NCI-H187 (cell line): ENCODE data around the gene DNAH1.

Source experiments
- DNase-seq, 2 experiments: peaks; one replicate each; lab custom pipeline; 2025; lab: John Stamatoyannopoulos, UW

The DNAH1 gene

DNA sequence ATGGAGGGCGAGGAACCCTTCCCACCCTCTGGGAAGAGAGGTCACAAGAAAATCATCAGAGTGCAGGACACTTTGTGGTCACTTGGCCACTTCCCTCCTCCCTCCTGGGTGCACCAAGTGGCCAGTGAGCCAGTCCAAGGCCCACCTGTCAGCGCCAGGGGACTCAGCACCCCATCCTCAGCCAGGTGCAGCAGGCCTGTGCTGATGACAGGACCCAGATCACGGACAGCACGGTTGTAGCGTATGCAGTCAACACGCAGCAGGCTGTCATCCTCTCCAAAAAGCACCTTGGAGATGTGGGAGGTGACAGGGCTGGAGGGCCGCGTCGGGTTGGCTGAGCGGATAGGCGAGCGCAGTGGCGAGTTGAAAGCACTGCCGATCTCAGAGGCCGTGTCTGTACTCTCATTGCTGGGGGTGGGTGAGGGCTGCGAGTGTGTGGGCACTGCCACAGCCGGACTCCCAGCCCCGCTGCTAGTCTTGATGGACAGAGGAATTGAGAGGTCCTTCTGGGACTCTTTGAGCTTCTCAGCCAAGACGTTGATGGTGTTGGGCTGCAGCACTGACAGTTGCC is 87.2 kb downstream of the DNAH1 start:
- DNase-seq, result no peak

DNA sequence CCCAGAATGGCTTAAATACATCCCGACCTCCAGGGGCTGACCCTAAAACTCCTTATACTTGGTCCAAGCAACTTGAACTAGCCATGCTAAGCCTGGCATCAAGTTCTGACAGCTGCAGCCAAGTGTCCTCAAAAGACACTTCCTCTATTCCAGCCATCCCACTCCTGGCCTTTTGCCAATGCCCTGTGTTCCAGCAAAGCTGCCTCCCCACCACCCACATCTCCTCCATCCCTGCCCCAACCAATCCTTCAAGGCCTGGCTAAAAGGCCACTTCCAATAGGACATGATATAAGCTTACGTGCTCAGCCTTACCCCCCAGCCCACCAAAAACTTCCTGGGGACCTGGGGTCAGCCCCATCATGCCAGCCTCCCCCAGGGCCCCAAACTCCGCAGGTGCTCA is 87.8 kb downstream of the DNAH1 start:
- no peak for DNase-seq

DNA sequence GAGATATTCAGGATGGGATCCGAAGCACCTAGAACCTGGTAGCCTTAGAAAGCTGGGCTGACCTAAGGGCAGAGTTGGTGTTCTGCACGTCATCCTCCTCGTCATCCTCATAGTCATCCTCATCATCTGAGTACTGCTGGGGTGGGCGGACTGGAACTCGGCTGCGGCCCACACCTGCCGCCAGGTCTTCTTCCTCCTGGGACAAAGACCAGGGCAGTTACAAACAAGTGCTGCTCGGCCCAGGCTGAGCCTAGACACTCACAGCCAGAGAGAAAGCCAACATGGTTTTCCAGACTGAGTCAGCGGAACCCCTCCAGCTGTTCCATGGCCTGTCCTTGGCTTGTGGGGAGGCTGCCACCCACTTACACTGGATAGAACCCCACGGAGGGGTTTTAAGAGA is 88.3 kb downstream of the DNAH1 start:
- no peak for DNase-seq

DNA sequence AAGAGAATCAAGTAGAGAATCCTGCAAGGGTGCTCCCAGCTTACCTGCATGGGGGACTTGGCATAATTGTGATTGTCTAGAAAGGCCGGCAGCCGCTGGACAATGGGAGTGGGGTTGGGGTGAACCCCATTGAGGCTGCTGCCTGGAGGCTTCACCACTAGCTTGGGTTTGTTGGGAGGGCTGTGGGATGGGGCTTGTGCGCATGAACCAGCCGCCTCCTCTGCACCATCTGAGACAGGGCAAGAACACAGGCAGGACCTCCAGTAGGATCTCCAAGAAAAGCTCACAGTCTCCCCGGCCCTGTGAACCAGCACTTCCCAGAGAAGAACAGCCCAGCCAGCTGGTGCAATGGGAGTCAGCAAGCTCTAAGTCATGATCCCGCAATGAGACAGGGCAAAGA is 88.9 kb downstream of the DNAH1 start:
- no peak for DNase-seq

DNA sequence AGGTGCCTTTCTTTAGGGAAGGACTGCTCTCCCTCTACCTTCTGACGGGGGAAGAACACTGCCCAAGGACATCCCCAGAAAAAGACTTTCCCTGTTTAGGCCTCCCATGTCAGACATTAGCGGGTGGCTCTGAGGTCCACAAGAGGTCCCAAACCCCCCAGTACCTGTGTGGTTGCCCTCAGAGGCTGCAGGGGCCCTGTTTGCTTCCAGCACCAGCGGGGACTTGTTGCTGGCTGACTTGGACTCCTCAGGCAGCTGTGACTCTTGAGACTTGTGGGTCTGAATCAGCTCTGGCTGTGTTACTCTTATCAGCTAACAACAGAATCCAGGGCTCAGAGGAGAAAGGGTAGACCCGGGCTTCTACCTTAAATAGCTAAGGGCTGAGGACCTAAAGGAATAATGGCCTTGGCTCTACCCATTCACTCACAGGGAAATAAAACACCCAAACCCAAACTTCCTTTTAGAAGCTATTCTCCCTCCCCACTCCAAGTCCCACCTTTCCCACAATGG is 89.5 kb downstream of the DNAH1 start:
- DNase-seq, result no peak

DNA sequence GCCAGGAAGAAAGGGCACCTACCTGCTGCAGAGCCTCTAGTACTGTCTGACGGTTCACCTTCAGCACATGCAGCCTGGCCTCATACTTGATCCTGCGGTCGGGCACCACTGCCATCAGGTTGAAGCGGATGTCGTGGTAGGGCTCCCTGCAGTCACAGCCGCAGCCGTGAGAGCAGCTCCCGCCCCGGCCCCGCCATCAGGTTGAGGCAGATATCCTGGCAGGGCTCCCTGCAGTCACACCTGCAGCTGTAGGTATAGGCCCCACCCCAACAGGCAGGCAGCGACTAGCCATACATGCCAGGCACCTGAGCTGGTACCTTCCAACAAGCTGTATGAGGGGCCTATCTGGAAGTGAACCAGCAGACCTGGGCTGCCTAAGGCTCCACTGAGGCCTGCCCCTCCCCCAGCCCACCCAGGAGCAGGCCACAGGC is 90.1 kb downstream of the DNAH1 start:
- DNase-seq, result no peak

DNA sequence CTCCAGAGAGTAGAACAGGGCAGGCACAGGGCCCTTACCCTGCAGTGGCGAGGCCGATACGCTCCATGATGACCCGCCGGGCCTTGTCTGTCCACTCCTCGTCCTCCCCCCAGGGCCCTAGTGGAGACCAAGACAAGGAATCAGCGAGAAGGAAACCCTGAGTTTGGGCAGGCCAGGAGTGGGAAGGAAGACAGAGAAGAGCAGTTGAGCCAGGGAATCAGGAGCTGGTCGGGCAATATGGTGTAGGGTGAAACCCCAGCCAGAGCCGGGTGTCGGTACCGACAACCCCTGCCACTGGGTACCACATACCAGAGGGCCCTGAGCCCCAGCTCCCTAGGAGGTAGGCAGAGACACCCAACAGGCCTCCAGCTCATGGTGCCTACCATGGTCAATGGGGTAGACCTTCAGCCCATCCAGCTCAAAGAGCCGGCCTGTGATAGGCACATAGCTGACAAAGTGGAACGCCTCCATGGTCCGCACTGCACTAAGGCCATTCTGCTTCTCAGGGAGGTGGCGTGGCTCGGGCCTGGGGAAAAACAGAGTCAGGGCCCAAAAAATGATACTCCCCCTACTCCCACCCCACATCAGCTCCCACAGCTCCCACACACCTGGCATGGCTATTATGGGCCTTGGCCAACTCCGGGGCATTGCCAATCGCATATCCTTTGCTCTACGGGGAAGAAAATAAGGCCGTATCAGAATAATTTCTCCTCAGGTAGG is 90.8 kb downstream of the DNAH1 start:
- DNase-seq, result no peak

DNA sequence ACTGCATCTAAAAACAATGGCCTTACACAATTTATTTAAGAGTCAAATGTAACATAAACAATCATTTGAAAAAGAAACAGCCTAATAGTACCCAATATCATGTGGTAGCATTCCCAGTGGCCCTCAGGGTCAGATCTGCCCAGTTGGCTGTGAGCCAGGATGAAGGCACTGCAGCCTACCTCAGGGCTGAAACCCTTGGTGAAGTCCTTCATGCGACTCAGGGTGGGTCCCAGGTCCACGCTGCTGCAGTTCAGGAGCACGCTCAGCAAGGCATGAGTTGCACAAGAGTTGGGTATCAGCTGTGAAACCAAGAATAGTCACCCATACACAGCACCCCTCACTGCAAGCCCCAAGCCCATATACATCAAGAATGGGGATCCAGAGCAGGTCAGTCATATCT is 91.7 kb downstream of the DNAH1 start:
- DNase-seq, result no peak

DNA sequence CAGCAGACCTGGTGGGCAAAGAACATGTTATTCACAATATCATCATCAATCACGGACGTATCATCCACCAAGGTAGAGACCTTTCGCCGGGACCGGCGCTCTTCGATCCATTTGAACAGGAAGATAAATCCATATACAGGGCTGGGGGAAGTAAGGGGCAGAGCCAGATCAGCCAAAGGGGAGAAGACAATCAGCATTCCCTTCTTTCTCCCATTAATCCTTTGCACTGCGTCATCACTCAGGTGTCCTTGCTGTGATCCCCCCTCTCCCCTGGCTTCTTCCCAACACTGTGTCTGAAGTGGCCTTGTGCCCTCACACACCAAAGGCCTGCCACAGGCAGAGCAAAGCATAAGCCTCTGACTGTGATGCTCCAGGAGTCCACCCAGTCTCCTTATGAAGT is 92.3 kb downstream of the DNAH1 start:
- no peak for DNase-seq

DNA sequence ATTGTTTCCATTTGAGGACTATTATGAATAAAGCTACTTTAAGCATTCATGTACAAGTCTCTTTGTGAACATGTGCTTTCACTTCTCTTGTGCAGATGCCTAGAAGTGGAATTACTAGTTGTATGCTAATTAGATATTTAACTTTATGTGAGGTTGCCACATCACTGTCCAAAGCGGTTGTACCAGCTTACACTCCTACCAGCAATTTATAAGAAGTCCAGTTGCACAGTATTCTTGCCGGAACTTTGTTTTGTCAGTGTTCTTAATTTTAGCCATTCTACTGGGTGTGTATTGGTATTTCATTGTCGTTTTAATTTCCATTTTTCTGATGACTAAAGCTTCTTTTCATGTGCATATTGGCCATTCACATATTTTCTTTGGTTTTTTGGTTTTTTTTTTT is 99.7 kb downstream of the DNAH1 start:
- no peak for DNase-seq

DNA sequence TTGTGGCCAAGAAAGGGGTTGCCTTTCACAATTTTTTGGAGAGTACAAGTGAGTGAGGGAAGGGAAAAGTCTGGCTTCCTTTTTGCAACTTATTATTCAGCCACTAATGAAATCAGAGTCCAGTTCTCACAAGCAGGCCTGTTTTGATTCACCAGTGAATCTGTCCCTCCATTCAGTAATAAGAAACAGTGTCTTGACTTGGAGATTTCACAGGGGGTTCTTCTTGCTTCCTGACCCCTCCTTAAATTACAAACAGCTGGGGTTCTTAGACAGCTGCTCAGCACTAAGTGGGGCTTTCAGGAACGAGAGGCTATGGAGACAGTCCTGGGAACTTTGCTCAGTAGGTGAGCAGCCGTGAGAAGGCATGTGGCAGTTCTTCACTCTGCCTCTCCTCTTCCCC is 104.3 kb downstream of the DNAH1 start:
- no peak for DNase-seq

DNA sequence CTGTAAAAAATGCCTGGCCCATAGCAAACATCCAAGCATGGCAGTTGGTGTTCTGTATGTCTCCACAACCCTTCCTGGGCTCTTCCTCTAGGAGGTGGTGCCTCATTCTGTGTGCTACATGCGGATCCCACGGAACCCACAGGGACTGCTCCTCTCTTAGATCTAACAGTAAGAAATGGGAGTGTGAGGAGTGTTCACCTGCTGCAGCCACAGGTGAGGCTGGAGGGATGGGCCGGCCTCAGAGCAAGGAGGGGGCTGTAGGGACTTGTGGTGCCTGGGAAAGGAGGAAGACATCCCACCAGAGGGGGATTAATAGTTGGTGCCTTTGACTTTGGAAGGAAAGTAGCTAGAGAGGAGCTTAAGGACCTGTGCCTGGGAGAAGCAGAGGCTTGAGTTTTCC is 106.5 kb downstream of the DNAH1 start:
- DNase-seq, result no peak

DNA sequence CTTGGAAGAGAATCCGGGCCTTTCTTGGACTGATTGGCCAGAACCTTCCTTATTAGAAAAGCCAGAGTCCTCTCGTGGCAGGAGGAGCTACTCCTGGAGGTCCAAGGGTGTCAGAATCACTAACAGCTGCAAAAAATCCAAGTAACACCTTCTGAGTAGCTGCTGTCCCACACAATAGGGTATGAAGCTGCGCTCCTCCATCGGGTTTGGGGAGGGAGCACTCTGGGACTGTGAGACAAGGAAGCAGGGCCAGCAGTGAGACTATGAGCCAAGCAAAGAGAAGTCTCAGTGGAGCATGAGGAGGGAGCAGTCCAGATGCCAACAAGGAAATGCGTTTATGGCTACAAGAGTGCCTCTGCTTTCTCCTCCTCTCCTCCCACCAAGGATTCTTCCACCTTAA is 107.1 kb downstream of the DNAH1 start:
- DNase-seq, result no peak

DNA sequence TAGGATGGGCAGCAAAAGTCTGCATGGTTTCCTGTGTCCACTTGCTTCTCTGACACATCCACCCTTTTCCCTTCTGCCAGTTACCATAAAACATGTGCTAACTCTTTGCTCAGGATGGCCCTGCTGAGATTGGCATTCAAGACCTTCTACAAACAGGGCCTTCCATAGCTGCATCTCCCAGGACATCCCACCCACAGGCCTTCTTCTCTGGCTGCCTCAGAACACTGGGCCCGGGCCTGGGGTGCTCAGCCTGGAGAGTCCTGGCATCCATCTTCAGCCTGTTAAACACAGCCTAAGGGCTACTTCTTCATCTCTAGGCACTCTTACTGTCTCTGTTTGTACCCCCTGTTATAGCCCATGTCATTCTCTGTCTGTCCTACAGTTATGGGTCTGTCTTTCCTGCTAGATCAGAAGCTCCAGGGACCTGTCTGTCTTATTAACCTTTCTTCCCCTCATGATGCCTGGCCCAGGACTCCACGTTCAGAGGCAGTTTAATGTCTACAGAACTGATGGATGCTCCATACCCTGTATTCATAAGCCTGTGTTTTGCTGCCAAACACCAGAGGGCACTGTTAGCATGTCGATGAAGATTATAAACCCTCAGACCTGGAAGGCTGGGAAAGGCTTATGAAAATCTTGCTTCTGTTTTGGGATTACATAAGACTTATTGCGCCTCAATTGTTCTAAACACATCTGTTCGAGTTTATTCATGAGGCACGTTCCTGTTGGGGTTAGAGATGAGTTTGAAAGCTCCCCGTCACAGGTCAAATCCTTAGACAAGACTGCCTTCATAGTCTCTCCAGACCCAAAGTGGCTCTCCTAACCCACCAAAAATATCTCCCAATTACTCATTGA is 112.3 kb downstream of the DNAH1 start:
- no peak for DNase-seq

DNA sequence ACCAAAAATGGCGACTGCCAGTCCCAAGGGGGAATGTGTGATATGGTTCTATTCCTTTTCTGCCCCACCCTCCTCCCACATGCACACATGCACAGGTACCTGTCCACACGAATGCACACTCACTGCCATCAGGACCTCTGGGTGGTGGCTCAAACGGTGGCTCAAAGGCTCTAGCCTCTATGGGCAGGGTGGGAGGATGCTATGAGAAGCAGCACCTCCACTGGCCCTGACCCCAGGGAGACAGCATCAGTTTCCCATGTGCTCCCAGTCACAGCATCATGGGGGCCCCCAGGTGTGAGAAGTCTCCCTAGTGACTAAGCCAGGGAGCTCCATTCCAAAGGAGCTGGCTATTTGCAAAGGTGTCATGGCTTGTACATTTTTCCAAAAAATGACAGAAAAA is 112.9 kb downstream of the DNAH1 start:
- no peak for DNase-seq

DNA sequence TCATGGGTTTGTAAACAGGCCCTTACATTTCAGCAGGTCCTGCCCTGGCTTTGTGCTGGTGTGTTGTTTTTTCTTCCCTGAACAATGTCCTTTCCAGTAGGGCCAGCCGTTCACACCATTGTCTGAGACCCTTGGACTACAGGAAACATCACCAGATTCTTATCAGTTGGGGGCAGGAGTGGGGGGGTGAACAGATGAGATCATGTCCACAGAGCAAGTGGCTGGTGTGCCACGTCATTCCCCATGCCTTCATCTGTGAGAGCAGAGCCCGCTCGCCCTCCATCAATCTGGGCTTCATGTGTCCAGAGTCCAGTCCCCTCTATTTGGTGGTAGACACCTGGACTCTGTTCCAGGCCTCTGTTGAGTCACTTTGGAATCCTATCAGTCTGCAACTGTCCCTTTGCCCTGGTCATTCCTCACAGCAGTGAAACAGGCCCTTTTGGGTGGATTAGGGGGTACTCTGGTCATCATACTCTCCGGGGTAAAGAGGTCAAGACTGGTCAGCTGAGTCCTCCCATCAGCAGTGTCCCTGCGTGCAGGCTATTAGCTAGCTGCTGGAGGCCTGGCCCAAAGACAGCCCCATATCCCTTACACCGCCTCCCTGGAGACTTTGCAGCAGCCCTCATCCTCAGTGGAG is 113.8 kb downstream of the DNAH1 start:
- DNase-seq, result no peak

DNA sequence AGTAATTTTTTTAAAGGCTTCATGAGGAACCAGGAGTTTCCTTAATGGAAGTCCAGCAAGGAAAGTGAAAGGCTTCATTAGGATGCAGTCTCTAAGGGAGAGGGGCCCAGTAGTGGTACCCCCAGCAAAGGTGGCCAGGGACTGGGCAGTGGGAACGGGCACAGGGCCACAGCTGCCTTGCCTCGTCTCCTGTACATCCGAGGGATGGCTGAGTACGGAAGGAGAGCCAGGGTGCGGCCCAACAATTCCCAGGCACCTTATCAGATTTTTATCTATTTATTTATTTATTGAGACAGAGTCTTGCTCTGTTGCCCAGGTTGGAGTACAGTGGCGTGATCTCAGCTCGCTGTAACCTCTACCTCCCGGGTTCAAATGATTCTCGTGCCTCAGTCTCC is 114.3 kb downstream of the DNAH1 start:
- DNase-seq, result no peak

DNA sequence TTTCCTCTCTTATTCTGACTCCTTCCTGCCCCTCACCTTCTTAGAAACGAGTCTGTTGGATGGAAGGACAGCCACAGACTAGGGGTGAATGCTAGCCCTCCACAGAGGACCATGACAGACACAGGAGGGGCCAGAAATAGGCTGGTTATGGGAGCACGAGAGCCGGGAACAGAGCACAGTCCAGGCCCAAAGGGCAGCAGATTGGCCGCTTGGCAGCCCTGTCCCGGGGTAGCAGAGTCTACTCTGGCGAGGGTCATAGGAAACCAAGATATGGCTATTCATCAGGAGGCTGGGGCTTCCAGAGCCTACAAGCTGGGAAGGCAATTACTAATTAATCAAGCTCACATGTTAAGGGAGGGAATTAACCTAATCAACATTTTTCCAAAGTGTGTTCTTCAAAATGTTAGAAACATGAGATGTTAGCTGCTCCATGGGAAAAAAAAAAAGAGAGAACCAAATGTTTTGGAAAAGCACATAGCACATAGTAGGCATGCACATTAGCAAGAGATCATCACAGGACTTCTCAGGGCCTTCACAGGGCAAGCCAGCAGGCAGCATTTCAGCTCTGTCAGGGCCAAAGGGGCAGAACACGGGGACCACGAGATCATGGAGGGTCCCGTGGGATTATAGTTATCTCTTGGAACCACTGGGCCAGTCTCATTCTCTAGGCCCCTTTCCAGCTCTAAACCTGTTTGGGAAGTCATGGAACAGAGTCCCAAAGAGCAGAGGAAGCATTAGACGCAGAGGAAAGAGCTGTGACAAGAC is 115.5 kb downstream of the DNAH1 start:
- DNase-seq, result no peak

DNA sequence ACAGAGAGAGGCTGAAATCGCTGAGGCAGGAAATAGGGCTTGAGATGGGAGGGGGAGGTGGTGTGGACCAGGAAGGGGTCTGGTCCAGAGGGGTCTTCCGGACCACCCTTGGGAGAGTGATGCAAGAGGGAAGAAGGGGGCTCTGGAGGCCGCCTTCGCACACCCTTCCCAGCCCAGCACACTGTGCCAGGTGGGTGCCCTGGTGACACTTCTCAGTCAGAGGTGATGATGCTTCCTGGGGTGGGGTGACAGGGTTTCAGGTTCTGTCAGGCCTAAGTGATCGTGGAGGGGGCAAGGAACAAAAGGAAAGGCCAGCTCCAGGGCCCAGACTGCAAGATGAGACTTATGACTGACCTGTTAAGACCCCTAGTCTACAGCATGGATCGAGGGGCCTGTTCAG is 116.1 kb downstream of the DNAH1 start:
- no peak for DNase-seq

DNA sequence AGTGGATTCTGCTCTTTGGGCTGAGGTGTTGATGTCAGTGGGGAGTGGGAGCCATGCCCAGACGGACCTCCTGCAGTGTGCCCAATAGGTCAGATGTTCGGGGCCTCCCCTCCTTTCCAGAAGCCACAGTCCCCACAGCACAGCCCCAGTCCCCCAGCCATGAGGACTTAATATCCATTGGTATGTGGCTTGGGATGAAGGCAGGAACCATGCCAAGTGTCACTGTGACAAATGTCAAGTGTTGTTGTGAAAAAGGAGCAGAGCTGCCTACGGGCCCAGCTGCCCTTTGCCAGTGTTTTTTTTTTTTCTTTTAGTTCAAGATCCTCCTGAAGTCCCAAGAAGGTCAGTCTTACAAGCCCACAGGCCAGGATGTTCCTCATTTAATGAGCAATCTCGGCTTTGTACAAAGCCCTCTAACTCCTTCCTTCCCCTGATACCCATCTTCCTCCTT is 116.6 kb downstream of the DNAH1 start:
- no peak for DNase-seq

DNA sequence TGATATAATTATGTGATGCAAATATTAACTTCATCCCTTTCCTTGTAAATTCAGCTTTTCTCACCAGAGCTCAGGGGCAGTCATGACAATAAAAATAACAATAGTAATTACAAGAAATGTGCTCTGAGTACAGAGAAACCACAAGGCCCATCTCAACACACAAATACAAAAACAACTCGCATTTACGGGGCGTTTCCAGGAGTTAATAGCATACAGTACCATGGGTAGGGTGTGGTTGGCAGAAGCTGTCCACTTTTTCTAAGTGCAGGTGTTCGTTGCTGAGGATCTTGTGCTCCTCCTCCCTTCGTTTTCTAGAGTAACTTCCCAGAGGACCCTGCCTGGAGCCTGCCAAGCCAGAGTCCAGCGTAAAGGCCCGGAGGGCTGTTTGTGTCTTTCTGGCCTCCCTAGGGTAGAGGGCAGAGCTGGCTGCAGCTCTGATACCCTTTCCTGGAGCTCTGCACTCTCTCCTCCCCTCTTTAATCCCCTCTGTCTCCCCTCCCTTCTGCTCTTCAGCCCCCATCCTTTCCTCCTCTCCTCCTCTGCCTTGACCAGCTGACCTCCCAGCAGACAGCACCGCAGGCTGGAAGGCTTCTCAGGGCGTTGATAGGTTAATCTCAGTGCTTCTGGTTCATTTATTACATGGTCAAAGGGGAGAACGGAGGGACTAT is 117.3 kb downstream of the DNAH1 start:
- DNase-seq, result no peak
